ENCODE results near the gene FKBP9. TPM values are rescaled to one million over a fixed set of nuclear protein-coding genes. Genes with fewer than 3 reads are reported as not detected.

FKBP9 gene
- total RNA-seq, 1 experiment from 2014 or later = 139 TPM

DNA sequence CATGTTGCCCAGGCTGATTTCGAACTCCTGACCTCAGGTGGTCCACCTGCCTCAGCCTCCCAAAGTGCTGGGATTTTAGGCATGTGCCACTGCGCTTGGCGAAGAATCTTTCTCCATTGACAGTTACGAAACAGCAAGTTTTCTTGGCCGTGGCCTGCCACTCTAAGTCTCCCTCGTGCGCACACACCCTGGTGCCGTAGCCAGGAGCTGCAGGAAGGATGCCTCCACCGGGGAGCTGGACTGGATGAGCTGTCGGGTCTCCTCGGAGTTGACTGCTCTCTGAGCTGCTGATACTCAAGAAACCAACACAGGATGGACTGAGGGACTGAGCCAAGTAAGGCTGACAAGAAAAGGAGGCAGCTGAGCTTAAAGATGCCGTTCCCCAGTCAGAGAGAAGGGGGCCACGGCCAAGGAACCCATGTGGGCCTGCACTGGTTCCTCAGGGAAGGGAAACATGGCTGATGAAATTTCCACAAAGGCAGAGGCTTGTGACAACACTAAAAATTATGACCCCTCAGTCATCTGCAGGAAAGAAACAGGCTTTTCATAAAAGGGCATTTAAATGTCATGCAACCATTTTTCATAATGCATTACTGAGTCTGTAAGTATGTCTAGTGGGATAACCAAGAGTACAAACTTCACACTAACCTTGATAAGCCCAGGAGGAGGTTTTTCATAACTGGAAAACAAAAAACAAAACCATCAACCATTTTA lies 27.7 kb upstream of the FKBP9 start:
- no peak overlapping the region for H3K4me3 Mint-ChIP-seq (ENCODE audit: unreplicated experiment)
- TF ChIP-seq, protein P1, sequence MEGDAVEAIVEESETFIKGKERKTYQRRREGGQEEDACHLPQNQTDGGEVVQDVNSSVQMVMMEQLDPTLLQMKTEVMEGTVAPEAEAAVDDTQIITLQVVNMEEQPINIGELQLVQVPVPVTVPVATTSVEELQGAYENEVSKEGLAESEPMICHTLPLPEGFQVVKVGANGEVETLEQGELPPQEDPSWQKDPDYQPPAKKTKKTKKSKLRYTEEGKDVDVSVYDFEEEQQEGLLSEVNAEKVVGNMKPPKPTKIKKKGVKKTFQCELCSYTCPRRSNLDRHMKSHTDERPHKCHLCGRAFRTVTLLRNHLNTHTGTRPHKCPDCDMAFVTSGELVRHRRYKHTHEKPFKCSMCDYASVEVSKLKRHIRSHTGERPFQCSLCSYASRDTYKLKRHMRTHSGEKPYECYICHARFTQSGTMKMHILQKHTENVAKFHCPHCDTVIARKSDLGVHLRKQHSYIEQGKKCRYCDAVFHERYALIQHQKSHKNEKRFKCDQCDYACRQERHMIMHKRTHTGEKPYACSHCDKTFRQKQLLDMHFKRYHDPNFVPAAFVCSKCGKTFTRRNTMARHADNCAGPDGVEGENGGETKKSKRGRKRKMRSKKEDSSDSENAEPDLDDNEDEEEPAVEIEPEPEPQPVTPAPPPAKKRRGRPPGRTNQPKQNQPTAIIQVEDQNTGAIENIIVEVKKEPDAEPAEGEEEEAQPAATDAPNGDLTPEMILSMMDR (IDR thresholded peaks at IDR 0.05; ENCODE audit: unreplicated experiment) = no peak
- ChIA-PET POLR2A (interaction anchor here (1.2 kb wide), 1 partner anchor 36 kb away, joined by 3 read pairs; no protein-coding TSS in a partner anchor), CTCF (interaction anchor here (0.7 to 1.1 kb wide), 2 partner anchors 14 to 272 kb away, joined by 3 to 7 read pairs; no protein-coding TSS in a partner anchor)
- H3K9me3 Mint-ChIP-seq (ENCODE audit: unreplicated experiment) = no peaks in the 10 kb centered on the region
- DNase-seq (ENCODE audit: unreplicated experiment) = no peak
- H3K36me3 Mint-ChIP-seq (ENCODE audit: insufficient read depth, unreplicated experiment) = peaks cover 62% of the 10 kb centered on the region
- no peaks in the 10 kb centered on the region for H3K4me1 Mint-ChIP-seq (ENCODE audit: insufficient read depth, unreplicated experiment)
- H3K27me3 Mint-ChIP-seq (ENCODE audit: insufficient read depth, unreplicated experiment) = no peaks in the 10 kb centered on the region
- no peak overlapping the region for H3K27ac Mint-ChIP-seq (ENCODE audit: low read depth, unreplicated experiment)
- intact Hi-C loops (cut with micrococcal nuclease) = no loop called here
- BruUV-seq (replicated peaks) = no TSS peak

DNA sequence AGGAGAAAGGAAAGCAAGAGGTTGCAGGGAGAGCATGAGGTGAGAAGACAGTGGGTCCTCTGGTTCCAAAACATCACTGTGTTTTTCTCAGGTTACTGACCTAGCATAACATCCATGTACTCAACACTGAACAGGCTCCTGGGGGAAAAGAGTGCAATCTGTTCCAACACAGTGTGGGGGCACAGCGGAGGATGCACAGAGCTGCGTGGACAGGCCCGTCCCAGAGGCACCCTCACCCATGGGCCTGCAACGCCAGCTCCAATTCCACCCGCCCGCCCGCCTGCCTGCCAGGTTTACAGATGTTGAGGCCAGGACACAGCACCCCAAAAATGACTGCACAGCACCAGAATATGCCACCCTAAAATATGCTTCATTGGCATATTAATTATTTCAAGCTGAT lies 26.9 kb upstream of the FKBP9 start:
- no peak for DNase-seq (ENCODE audit: unreplicated experiment)
- Mint-ChIP-seq H3K9me3 (ENCODE audit: unreplicated experiment) (no peaks in the 10 kb centered on the region), H3K4me1 (ENCODE audit: insufficient read depth, unreplicated experiment) (no peaks in the 10 kb centered on the region), H3K27me3 (ENCODE audit: insufficient read depth, unreplicated experiment) (no peaks in the 10 kb centered on the region), H3K4me3 (ENCODE audit: unreplicated experiment) (no peak overlapping the region), H3K27ac (ENCODE audit: low read depth, unreplicated experiment) (no peak overlapping the region), H3K36me3 (ENCODE audit: insufficient read depth, unreplicated experiment) (peaks cover 55% of the 10 kb centered on the region)
- no TSS peak for BruUV-seq (replicated peaks)
- intact Hi-C loops (cut with micrococcal nuclease) = no loop called here
- CTCF ChIA-PET = interaction anchor here (0.7 to 0.8 kb wide), 2 partner anchors 13 to 40 kb away, joined by 3 read pairs; no protein-coding TSS in a partner anchor
- POLR2A ChIA-PET = interaction anchor here (0.7 to 1.2 kb wide), 2 partner anchors 27 to 37 kb away, joined by 3 read pairs; partner anchors contain the start of gene FKBP9
- TF ChIP-seq, protein P1 (IDR thresholded peaks at IDR 0.05; ENCODE audit: unreplicated experiment) = no peak

DNA sequence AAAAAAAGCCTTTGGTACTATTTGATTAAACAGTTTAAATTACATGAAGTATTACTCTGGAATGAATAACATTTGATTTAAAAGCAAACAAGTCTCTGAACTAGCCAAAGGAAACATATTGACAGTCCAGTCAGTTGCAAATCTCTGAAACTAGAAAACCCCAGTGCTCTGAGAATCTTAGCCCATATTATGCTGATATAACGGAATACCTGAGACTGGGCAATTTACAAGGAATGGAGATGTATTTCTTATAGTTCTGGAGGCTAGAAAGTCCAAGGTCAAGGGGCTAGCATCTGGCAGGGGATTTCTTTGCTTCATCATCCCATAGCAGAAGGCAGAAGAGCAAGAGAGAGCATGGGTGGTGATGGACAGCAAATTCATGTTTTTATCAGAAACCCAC lies 21.7 kb upstream of the FKBP9 start:
- POLR2A ChIA-PET = no interaction called here
- no peaks in the 10 kb centered on the region for H3K9me3 Mint-ChIP-seq (ENCODE audit: unreplicated experiment)
- H3K4me3 Mint-ChIP-seq (ENCODE audit: unreplicated experiment) = no peak overlapping the region
- peaks cover 37% of the 10 kb centered on the region for H3K36me3 Mint-ChIP-seq (ENCODE audit: insufficient read depth, unreplicated experiment)
- DNase-seq (ENCODE audit: unreplicated experiment) = no peak
- TF ChIP-seq, protein P1 (IDR thresholded peaks at IDR 0.05; ENCODE audit: unreplicated experiment) = no peak
- CTCF ChIA-PET = no interaction called here
- peaks cover 8% of the 10 kb centered on the region for H3K4me1 Mint-ChIP-seq (ENCODE audit: insufficient read depth, unreplicated experiment)
- intact Hi-C loops (cut with micrococcal nuclease) = no loop called here
- no peaks in the 10 kb centered on the region for H3K27me3 Mint-ChIP-seq (ENCODE audit: insufficient read depth, unreplicated experiment)
- H3K27ac Mint-ChIP-seq (ENCODE audit: low read depth, unreplicated experiment) = no peak overlapping the region
- BruUV-seq (replicated peaks) = no TSS peak

DNA sequence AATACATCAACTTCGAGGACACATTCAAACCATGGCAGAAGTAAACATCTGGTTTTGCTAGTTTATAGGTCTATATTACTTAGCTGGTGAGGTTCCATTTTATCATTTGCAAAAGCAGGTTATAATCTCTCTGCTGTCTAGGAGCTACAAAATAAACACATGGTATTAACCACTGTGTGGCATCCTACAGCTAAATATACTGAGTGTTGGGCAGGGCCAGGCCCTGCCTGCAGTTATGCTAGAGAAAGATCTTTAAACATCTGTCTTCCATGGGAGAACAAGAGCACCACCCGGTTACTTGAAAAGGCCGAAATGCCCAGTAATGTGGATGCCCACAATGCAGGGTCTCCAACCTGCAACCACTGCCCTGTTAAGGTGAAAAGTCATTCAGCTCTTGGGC lies 20.6 kb upstream of the FKBP9 start:
- no peak for DNase-seq (ENCODE audit: unreplicated experiment)
- H3K27ac Mint-ChIP-seq (ENCODE audit: low read depth, unreplicated experiment) = no peak overlapping the region
- H3K4me1 Mint-ChIP-seq (ENCODE audit: insufficient read depth, unreplicated experiment) = peaks cover 14% of the 10 kb centered on the region
- intact Hi-C loops (cut with micrococcal nuclease) = no loop called here
- no peaks in the 10 kb centered on the region for H3K27me3 Mint-ChIP-seq (ENCODE audit: insufficient read depth, unreplicated experiment)
- ChIA-PET POLR2A (interaction anchor here (0.8 to 1.3 kb wide), 3 partner anchors 12 to 44 kb away, joined by 3 to 4 read pairs (median 4); partner anchors contain the start of gene FKBP9), CTCF (interaction anchor here (0.5 to 1.9 kb wide), 3 partner anchors 9 to 113 kb away, joined by 3 to 4 read pairs (median 3); no protein-coding TSS in a partner anchor)
- no TSS peak for BruUV-seq (replicated peaks)
- TF ChIP-seq, protein P1 (IDR thresholded peaks at IDR 0.05; ENCODE audit: unreplicated experiment) = no peak
- H3K36me3 Mint-ChIP-seq (ENCODE audit: insufficient read depth, unreplicated experiment) = peaks cover 36% of the 10 kb centered on the region
- no peaks in the 10 kb centered on the region for H3K9me3 Mint-ChIP-seq (ENCODE audit: unreplicated experiment)
- H3K4me3 Mint-ChIP-seq (ENCODE audit: unreplicated experiment) = no peak overlapping the region

Data from MCF 10A (cell line).